Measurements from ENCODE around the gene CHP1.

Gene CHP1

GRCh38 chr15:41203395-41203794 is 27.7 kb upstream of the CHP1 start:
- Histone ChIP-seq H3K4me3 (replicated peaks; ENCODE audit: low read depth, low read length) (no peak overlapping the region), H3K36me3 (ENCODE audit: control insufficient read depth, insufficient read depth, low read length) (no peaks in the 10 kb centered on the region), H3K27me3 (replicated peaks; ENCODE audit: control insufficient read depth, insufficient read depth, low read length) (no peaks in the 10 kb centered on the region)
- TF ChIP-seq CTCF (IDR thresholded peaks at IDR 0.05; ENCODE audit: insufficient read depth, low read length, poor library complexity, severe bottlenecking) = no peak
- DNase-seq (ENCODE audit: extremely low read depth, insufficient read length) = no peak

GRCh38 chr15:41205315-41205714 is 25.8 kb upstream of the CHP1 start:
- TF ChIP-seq CTCF (IDR thresholded peaks at IDR 0.05; ENCODE audit: insufficient read depth, low read length, poor library complexity, severe bottlenecking) = no peak
- H3K4me3 ChIP-seq (replicated peaks; ENCODE audit: low read depth, low read length) = no peak overlapping the region
- H3K27me3 ChIP-seq (replicated peaks; ENCODE audit: control insufficient read depth, insufficient read depth, low read length) = no peaks in the 10 kb centered on the region
- no peaks in the 10 kb centered on the region for H3K36me3 ChIP-seq (ENCODE audit: control insufficient read depth, insufficient read depth, low read length)
- no peak for DNase-seq (ENCODE audit: extremely low read depth, insufficient read length)

- TF ChIP-seq CTCF (IDR thresholded peaks at IDR 0.05; ENCODE audit: insufficient read depth, low read length, poor library complexity, severe bottlenecking) = no peak
- Histone ChIP-seq H3K36me3 (ENCODE audit: control insufficient read depth, insufficient read depth, low read length) (no peaks in the 10 kb centered on the region), H3K27me3 (replicated peaks; ENCODE audit: control insufficient read depth, insufficient read depth, low read length) (no peaks in the 10 kb centered on the region), H3K4me3 (replicated peaks; ENCODE audit: low read depth, low read length) (no peak overlapping the region)
- no peak for DNase-seq (ENCODE audit: extremely low read depth, insufficient read length)
Measured at GRCh38 chr15:41207687-41208448, 23.2 kb upstream of the CHP1 start.

GRCh38 chr15:41215708-41216107 is 15.4 kb upstream of the CHP1 start:
- Histone ChIP-seq H3K36me3 (ENCODE audit: control insufficient read depth, insufficient read depth, low read length) (no peaks in the 10 kb centered on the region), H3K4me3 (replicated peaks; ENCODE audit: low read depth, low read length) (no peak overlapping the region), H3K27me3 (replicated peaks; ENCODE audit: control insufficient read depth, insufficient read depth, low read length) (no peaks in the 10 kb centered on the region)
- no peak for DNase-seq (ENCODE audit: extremely low read depth, insufficient read length)
- TF ChIP-seq CTCF (IDR thresholded peaks at IDR 0.05; ENCODE audit: insufficient read depth, low read length, poor library complexity, severe bottlenecking) = no peak

- no peak for DNase-seq (ENCODE audit: extremely low read depth, insufficient read length)
- Histone ChIP-seq H3K27me3 (replicated peaks; ENCODE audit: control insufficient read depth, insufficient read depth, low read length) (no peaks in the 10 kb centered on the region), H3K4me3 (replicated peaks; ENCODE audit: low read depth, low read length) (no peak overlapping the region), H3K36me3 (ENCODE audit: control insufficient read depth, insufficient read depth, low read length) (no peaks in the 10 kb centered on the region)
- TF ChIP-seq CTCF (IDR thresholded peaks at IDR 0.05; ENCODE audit: insufficient read depth, low read length, poor library complexity, severe bottlenecking) = no peak
Measured at GRCh38 chr15:41218851-41219250, 12.2 kb upstream of the CHP1 start.

GRCh38 chr15:41219381-41219780 is 11.7 kb upstream of the CHP1 start:
- DNase-seq (ENCODE audit: extremely low read depth, insufficient read length) = no peak
- Histone ChIP-seq H3K36me3 (ENCODE audit: control insufficient read depth, insufficient read depth, low read length) (no peaks in the 10 kb centered on the region), H3K4me3 (replicated peaks; ENCODE audit: low read depth, low read length) (no peak overlapping the region), H3K27me3 (replicated peaks; ENCODE audit: control insufficient read depth, insufficient read depth, low read length) (no peaks in the 10 kb centered on the region)
- TF ChIP-seq CTCF (IDR thresholded peaks at IDR 0.05; ENCODE audit: insufficient read depth, low read length, poor library complexity, severe bottlenecking) = no peak

Measured in GM06990 (cell line).